Thymus (tissue), 11 donors: Measurements from ENCODE around the gene ARHGAP40. TPM values are rescaled to one million over a fixed set of nuclear protein-coding genes. Genes with fewer than 3 reads are reported as not detected.

Experiments used
- DNase-seq, 9 donors: peaks; one replicate each; pipeline ENCODE4 v3.0.0-alpha.2; 2013; ENCODE audit warnings: low spot score in 9 of 9, low read depth in 6 of 9, missing footprints in 1 of 9
- H3K27ac ChIP-seq, 2 donors: one replicate each; pipeline ENCODE4 v1.5.1; 2013; ENCODE audit warnings: control low read depth in 1 of 2, low read depth in 1 of 2, low read length in 1 of 2, mild to moderate bottlenecking in 1 of 2, moderate library complexity in 1 of 2
- H3K27me3 ChIP-seq, 2 donors: one replicate each; pipeline ENCODE4 v1.5.1; 2013; ENCODE audit warnings: low read length in 1 of 2; ENCODE audit not compliant: control insufficient read depth in 2 of 2, insufficient read depth in 1 of 2
- H3K36me3 ChIP-seq, 2 donors: one replicate each; pipeline ENCODE4 v1.5.1; 2013; ENCODE audit warnings: low read length in 1 of 2, mild to moderate bottlenecking in 1 of 2, moderate library complexity in 1 of 2; ENCODE audit not compliant: control insufficient read depth in 2 of 2, insufficient read depth in 2 of 2
- H3K4me1 ChIP-seq, 2 donors: one replicate each; pipeline ENCODE4 v1.5.1; 2013; ENCODE audit warnings: low read length in 2 of 2; ENCODE audit not compliant: control insufficient read depth in 2 of 2, insufficient read depth in 2 of 2
- H3K4me3 ChIP-seq, 2 donors: one replicate each; pipeline ENCODE4 v1.5.1; 2013; ENCODE audit warnings: low read length in 2 of 2, control low read depth in 1 of 2, mild to moderate bottlenecking in 1 of 2
- H3K9me3 ChIP-seq, 2 donors: one replicate each; pipeline ENCODE4 v1.5.1; 2013; ENCODE audit warnings: low read length in 1 of 2, mild to moderate bottlenecking in 1 of 2; ENCODE audit not compliant: control insufficient read depth in 2 of 2, insufficient read depth in 1 of 2
- WGBS: extraction: QIAGEN DNeasy Blood & Tissue Kit; methylation state at CpG from one replicate; pipeline ENCODE4 v1.1.7; 2013; 5-methylcytosine and 5-hydroxymethylcytosine counted together
- polyA plus RNA-seq: library from polyadenylated mRNA; stranded (reverse); fragments of 200-250 nt; gene quantifications from one replicate; pipeline ENCODE4 v1.2.3, GENCODE V29; 2013
- total RNA-seq: library from RNA; stranded (reverse); fragments of 120-200 nt; gene quantifications from one replicate; pipeline ENCODE4 v1.2.4, GENCODE V29; 2013
- donor health status: healthy.

Gene ARHGAP40
- total and polyA plus RNA-seq, 2 donors, result 1.8 TPM; not detected in 1

GRCh38 chr20:38651154-38651553, 49.5 kb downstream of the ARHGAP40 start:
- no peak overlapping the region for H3K27ac ChIP-seq
- peaks cover 0 to 6% of the 10 kb centered on the region in 2 donors for H3K4me1 ChIP-seq
- 53% methylated on average over 2 of the region's 2 CpGs for WGBS
- H3K27me3 ChIP-seq, result peaks cover 2 to 32% of the 10 kb centered on the region in 2 donors
- no peak for DNase-seq
- no peak overlapping the region for H3K4me3 ChIP-seq
- H3K9me3 ChIP-seq, result no peaks in the 10 kb centered on the region
- H3K36me3 ChIP-seq, result no peaks in the 10 kb centered on the region

GRCh38 chr20:38651562-38651961, 50.0 kb downstream of the ARHGAP40 start:
- Histone ChIP-seq H3K27me3 (peaks cover 2 to 28% of the 10 kb centered on the region in 2 donors), H3K27ac (no peak overlapping the region), H3K4me3 (no peak overlapping the region), H3K36me3 (no peaks in the 10 kb centered on the region), H3K4me1 (peaks cover 0 to 1% of the 10 kb centered on the region in 2 donors), H3K9me3 (no peaks in the 10 kb centered on the region)
- no peak for DNase-seq
- WGBS, result 93% methylated on average over 6 of the region's 6 CpGs

- DNase-seq, result no peak
- no peaks in the 10 kb centered on the region for H3K4me1 ChIP-seq
- 79% methylated on average over 2 of the region's 2 CpGs for WGBS
- no peaks in the 10 kb centered on the region for H3K36me3 ChIP-seq
- H3K9me3 ChIP-seq, result no peaks in the 10 kb centered on the region
- H3K27ac ChIP-seq, result no peak overlapping the region
- H3K27me3 ChIP-seq, result peaks cover 2 to 19% of the 10 kb centered on the region in 2 donors
- H3K4me3 ChIP-seq, result no peak overlapping the region
Measured at GRCh38 chr20:38652995-38653394, 51.4 kb downstream of the ARHGAP40 start.

GRCh38 chr20:38657390-38657789, 55.8 kb downstream of the ARHGAP40 start:
- no peak overlapping the region for H3K27ac ChIP-seq
- no peaks in the 10 kb centered on the region for H3K9me3 ChIP-seq
- 88% methylated on average over 5 of the region's 5 CpGs for WGBS
- H3K27me3 ChIP-seq, result peaks cover 2 to 14% of the 10 kb centered on the region in 2 donors
- no peaks in the 10 kb centered on the region for H3K36me3 ChIP-seq
- H3K4me1 ChIP-seq, result no peaks in the 10 kb centered on the region
- no peak overlapping the region for H3K4me3 ChIP-seq
- DNase-seq, result no peak

- H3K9me3 ChIP-seq, result no peaks in the 10 kb centered on the region
- 19% methylated on average over 10 of the region's 10 CpGs for whole genome bisulfite sequencing
Measured at GRCh38 chr20:38658879-38659596, 57.4 kb downstream of the ARHGAP40 start.

GRCh38 chr20:38659597-38659880, 57.9 kb downstream of the ARHGAP40 start:
- H3K27me3 ChIP-seq, result peaks cover 2 to 18% of the 10 kb centered on the region in 2 donors

More at GRCh38 chr20:38658879-38659596, 57.4 kb downstream of the ARHGAP40 start:
- H3K4me3 ChIP-seq, result no peak overlapping the region
- peak in 2 of 9 donors; percentile 10 to 18 for DNase-seq
- no peaks in the 10 kb centered on the region for H3K4me1 ChIP-seq
- H3K27ac ChIP-seq, result no peak overlapping the region
- H3K36me3 ChIP-seq, result no peaks in the 10 kb centered on the region
- H3K27me3 ChIP-seq, result peaks cover 2 to 18% of the 10 kb centered on the region in 2 donors

GRCh38 chr20:38660429-38660828, 58.8 kb downstream of the ARHGAP40 start:
- Histone ChIP-seq H3K27me3 (peaks cover 2 to 16% of the 10 kb centered on the region in 2 donors), H3K4me1 (no peaks in the 10 kb centered on the region), H3K4me3 (no peak overlapping the region), H3K27ac (no peak overlapping the region), H3K9me3 (no peaks in the 10 kb centered on the region), H3K36me3 (no peaks in the 10 kb centered on the region)
- DNase-seq, result no peak
- 100% methylated on average over 1 of the region's 1 CpG for WGBS

More at GRCh38 chr20:38659597-38659880, 57.9 kb downstream of the ARHGAP40 start:
- Histone ChIP-seq H3K9me3 (no peaks in the 10 kb centered on the region), H3K36me3 (no peaks in the 10 kb centered on the region), H3K4me3 (no peak overlapping the region), H3K27ac (no peak overlapping the region), H3K4me1 (no peaks in the 10 kb centered on the region)
- DNase-seq, result no peak
- 87% methylated on average over 4 of the region's 4 CpGs for WGBS

- H3K4me3 ChIP-seq, result no peak overlapping the region
- H3K27me3 ChIP-seq, result peaks cover 0 to 13% of the 10 kb centered on the region in 2 donors
- WGBS, result 88% methylated on average over 3 of the region's 3 CpGs
- no peaks in the 10 kb centered on the region for H3K4me1 ChIP-seq
- H3K9me3 ChIP-seq, result no peaks in the 10 kb centered on the region
- H3K36me3 ChIP-seq, result no peaks in the 10 kb centered on the region
- H3K27ac ChIP-seq, result no peak overlapping the region
- DNase-seq, result no peak
Measured at GRCh38 chr20:38663660-38664059, 62.1 kb downstream of the ARHGAP40 start.

GRCh38 chr20:38664284-38664683, 62.7 kb downstream of the ARHGAP40 start:
- H3K4me3 ChIP-seq, result no peak overlapping the region
- no peaks in the 10 kb centered on the region for H3K9me3 ChIP-seq
- peaks cover 0 to 13% of the 10 kb centered on the region in 2 donors for H3K27me3 ChIP-seq
- DNase-seq, result no peak
- no peaks in the 10 kb centered on the region for H3K4me1 ChIP-seq
- no peaks in the 10 kb centered on the region for H3K36me3 ChIP-seq
- 90% methylated on average over 2 of the region's 2 CpGs for WGBS
- no peak overlapping the region for H3K27ac ChIP-seq
